Stimulated activated CD4-positive, alpha-beta T cell treated with anti-CD3 and anti-CD28 coated beads, Interleukin-2, amount 100 ng/mL, for 4 hours (primary cell): ENCODE results near the gene ALDH1A3.

ENCODE experiments used
- DNase-seq: peaks from one replicate; pipeline ENCODE4 v3.0.0-alpha.2; 2020; ENCODE audit warnings: low read depth

Gene ALDH1A3

DNA sequence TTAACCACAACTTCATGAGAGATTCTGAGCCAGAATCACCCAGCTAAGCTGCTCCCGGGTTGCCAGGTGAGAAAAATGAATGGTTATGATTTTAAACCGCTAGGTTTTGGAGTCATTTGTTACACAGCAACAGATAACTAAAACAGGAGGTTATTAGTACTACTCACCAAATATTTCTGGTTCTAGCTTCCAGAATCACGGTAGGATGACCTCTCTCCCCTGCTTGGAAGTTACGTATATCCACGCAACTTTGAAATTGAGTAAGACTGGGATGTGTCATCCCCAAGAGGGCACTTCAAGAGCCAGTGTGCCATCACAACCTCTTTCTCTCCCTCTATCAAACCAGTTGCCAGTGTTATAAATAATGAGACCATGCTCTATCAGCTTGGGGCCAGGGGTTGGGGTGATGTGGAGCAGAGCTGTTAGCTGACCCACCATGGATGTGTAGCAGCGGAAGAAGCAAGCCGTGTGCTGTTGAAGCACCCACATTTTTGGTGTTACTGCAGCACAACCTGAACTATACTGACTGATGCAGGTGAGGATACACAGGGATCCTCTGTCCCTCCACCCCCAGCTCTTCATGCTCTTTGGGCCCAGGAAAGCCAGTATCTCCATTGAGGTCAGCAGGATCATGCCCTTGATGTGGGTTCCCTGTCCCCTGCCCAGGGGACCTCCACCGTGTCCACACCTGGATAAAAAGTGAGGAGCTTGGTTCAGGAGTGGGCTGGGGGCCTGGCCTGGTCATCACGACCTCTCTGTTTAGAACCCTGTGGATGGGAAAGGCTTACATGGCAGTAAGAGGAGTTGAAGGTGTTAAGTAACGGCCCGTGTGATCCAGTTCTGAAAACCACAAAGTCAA lies 19.4 kb upstream of the ALDH1A3 start:
- DNase-seq = no peak

DNA sequence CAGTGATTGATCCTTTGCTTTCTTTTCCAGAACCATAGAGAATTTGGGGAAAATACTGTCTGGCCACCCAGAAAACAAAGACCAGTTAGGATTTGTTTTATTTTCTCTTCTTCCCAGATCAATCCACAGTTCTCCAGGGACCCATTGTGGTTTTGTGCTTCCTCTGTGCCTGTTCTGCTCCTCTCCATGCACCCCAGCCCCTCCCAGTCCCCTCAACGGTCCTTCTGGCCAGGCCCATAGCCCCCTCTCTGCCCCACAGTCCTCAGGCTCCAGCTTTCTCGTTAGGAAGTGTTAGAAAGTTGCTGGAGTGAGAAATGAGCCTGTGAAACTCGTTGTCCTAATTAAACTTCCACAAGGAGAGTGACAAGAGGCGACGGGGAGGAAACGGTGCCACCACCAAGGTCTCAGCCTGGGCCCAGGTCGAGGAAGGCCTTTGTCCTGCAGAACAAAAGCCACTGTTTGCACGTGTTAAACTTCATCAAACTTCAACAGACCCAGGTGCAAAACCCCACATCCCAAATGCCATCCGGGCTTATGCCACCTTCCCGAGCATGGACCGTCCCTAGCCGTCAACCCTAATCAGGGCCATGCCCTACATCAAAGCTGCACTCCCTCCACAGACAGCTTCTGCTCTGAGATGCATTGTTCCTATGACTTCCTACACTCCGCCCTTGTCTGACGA lies 18.7 kb upstream of the ALDH1A3 start:
- no peak for DNase-seq

DNA sequence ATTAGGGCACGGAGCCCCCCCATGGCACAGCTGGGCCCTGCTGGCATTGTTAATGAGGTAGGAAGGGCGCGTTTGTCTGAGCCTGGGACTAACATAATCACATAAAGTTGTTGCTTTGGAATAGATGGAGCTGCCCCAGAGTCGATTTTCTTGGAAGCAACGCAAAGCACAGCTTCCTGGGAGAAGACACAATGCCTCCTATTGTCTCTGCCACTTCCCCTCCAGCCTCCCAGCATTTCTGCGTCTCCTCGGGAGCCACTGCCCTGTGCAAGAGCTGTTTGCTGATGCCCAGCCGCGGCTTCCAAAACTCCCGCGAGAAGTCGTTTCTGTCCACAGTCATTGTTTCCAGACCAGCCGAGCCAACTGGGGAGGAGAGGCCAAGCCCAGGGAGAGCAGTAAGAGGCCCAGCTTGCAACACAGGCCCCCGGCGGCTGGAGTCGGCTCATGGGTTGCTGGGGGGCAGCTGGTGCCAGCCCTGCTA lies 18.1 kb upstream of the ALDH1A3 start:
- DNase-seq = no peak

DNA sequence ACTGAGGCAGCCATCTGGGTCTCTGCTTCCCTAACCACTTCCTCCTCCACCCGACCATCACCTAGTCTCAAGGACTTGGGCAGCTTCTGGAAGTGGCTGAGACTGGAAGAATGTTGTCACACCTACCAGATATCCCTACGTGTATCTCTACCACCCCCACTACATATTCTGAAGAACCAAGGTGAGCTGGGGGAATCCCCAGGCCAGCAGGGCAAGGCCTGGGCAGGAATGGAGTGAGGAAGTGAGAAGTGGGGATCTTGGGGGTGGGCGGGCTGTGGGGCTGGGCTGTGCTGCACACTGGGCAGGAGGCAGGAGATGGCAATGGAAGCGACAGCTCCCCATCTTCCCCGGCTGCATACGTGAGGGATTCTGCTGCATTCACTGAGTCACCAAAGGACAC lies 17.5 kb upstream of the ALDH1A3 start:
- no peak for DNase-seq

DNA sequence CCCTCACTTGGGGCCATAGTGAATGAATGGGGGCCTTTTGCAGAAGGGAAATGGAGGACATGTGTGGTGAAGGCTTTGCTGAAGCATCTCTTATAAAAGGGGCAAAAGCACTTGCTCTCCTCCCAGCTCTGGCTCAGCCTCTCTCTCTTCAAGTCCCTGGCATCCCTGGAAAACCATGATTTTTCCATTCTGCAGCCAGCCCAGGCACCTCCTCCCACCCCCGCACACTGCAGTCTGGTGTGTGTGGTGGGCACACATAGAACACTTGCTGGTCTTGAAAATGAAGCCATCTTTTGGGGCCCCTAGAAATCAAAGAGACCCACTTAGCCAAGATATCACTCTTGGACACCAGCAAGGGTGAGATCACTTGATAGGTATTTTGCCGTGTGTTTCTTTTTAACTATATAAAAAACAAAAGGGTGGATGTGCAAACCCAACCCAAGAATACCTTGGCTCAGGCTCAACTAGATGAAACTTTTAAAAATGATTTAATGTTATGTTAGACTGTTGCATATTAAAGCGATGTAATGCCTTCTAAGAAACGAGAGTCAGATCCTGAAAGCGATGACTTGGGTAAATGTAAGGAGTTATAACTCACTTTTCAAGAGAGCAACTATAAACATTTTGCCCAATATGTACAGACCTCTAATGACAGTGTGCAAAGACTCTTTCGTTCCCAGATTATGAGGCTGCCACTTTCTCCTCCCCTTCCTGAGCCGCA lies 16.4 kb upstream of the ALDH1A3 start:
- no peak for DNase-seq

GRCh38 chr15:100863796-100864267 lies 15.8 kb upstream of the ALDH1A3 start:
- no peak for DNase-seq

- no peak for DNase-seq
Observed at GRCh38 chr15:100866386-100867330, 13.0 kb upstream of the ALDH1A3 start.

GRCh38 chr15:100867433-100867832 lies 12.2 kb upstream of the ALDH1A3 start:
- DNase-seq = no peak

DNA sequence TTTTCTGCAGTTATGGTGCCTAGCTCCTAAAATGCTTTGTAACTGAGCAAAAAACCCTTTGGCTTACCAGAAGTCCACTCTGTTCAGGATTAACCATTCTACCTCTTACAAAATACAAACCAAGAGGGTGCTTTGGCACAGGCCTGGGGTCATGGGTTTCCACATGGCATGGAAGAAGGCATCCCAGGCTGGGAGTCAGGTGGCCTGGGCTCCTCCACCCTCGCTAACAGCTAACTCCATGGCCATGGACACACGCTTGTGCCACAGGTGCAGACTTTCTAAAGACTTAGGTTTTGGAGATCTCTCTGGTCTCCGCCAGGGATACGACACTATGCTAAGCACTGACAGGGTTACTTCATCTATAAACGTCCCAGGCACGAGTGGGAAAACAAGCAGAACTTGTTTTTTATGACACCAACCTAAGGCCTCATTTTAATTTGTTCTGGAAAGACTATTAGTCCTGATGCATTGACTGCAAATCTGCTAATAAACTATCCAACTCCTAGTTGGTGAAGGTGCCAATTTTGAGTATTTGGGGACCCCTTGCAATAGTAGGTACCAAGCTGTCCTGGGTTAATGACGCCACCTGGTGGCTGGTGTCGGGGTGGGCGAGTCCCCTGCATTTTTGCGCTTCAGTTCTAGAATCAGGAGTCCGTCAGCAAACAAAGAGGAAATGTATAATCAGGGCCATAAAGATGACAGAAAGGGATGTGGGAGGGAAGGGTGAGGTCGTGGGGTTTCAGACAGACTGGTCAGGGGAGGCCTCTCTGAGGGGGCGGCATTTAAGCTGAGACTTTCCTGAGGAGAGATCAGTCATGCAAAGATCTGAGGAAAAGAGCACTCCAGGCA lies 10.3 kb upstream of the ALDH1A3 start:
- no peak for DNase-seq

DNA sequence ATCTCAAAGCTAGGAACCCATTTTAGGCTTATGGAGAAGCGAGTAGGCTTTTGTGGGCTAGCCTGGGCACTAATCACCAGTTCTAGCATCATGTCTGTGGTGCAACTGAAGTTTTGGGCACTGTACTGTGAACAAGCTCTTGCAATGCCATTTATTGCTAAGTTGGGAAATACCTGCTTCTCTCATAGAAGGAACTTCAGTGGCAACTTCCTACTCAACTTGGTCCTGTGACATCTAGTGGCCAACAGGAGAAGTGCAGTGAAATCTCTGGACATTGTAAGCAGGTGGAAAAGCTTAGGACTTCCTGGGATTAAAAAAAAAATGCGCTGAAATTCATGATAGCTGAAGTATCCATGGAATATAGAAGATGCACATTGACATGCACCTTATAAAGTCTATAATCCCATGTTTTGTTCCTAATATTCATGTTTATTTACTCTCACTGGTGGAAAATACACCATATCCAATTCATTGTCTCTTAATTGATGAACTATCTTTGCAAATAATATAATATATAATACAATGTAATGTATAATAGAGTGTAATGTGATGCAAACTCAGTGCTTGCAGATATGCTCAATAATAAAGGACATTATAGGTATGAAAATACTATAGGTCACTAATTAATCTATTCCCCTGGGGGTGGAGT lies 6.5 kb upstream of the ALDH1A3 start:
- DNase-seq = peak; percentile 22

DNA sequence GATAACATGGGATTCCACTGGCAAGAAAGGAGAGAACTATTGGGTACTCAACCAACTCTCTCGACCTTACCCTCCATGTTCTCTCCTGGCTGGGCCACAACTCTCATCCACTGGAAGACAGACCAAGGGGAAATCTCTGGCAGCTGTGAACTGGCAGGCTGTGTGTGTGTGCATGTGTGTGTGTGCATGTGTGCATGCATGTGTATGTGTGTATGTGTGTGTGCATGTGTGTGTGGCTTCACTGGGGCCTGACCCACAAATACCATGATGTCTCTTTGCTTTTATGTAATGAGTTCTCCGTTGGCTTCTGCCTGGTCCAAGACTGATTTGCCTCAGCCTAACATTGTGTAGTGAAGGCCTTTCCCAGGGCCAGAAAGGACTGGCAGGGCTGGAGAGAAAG lies 4.1 kb upstream of the ALDH1A3 start:
- no peak for DNase-seq

DNA sequence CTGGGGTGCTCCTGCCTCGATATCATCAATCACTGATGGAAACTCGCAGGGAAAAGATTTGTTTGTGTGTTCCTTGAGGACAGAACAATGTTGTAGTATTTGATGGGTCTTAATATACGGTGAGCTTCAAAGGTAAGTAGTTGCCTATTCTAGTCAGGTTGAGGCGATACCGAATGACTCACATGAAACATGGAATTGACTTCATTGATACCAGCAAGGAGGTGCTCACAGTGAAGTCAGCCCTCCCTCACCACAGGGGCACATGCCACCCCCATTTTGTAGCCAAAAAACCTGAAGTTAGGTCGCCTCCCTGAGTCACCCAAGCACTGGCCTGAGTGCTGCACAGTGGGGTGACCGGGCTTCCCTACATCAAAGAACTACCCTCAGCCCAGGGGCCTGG lies 3.7 kb upstream of the ALDH1A3 start:
- DNase-seq = no peak

- DNase-seq = no peak
Observed at GRCh38 chr15:100877551-100877950, 2.1 kb upstream of the ALDH1A3 start.

DNA sequence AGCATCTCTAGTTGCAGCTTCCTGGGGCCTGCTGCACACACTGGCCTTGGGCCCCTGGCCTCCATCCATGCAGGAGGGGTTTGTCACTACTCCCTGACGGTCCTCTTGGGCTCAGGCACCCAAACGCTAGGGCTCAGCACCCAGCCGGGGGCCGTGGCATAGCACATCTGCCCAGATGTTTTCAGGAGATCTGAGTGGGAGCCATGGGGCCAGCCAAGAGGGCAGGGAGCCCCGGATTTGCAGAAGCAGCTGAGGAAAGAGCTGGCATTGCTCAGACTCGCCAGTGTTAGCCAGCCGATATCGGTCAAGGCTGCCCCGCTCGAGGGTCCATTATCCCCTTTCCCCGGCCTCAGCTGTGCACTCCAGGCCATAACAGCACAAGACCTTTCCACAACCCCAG lies 1.5 kb upstream of the ALDH1A3 start:
- no peak for DNase-seq

- no peak for DNase-seq
Observed at GRCh38 chr15:100878648-100879047, 983 bp upstream of the ALDH1A3 start.

- DNase-seq = no peak
Observed at GRCh38 chr15:100879061-100879463, 569 bp upstream of the ALDH1A3 start.

DNA sequence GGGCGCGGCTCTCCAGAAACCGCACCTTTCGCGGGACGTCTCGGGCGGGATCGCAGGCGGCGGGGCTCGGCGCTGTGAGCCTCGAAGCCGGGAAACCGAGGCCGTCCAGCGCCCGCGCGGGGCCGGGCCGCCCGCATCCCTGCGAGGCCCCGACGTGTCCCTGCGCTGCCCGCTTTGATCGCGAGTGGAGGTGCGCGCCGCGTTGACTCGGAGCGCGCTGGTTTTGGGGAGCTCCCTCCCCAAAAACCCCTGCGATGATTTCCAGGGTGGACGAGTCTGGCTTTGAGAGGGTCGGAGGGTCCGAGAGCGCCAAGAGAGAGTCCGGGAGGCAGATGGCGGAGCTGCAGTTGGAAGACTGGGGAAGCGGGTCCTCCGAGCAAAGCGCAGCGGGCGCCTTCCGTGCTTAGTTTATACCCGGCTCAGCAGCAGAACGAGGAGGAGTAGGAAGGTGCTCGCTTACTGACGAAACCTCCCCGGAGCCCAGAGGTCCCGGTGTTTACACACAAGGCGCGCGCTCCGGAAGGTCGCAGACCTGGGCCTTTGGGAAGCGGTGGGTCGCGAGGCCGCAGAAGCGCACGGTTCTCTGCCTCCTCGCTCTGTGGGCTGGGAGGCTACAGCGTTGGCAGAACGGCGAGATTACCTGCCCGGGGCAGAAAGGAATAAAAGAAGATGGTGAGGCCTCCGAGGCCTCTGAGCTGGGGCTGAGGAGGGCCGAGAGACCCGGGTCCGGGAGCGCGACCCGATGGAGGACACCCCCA lies 687 bp downstream of the ALDH1A3 start:
- no peak for DNase-seq

- no peak for DNase-seq
Observed at GRCh38 chr15:100880897-100881242, 1.2 kb downstream of the ALDH1A3 start.

- DNase-seq = no peak
Observed at GRCh38 chr15:100881573-100882336, 2.1 kb downstream of the ALDH1A3 start.
